Hepatocyte (in vitro differentiated cells): ENCODE measurements around the gene TMEM117.

Experiments
- EZH2 ChIP-seq: fragments of 200-600 bp; sonication (generic); IDR thresholded peaks from 2 replicates; pipeline ENCODE4 v1.6.1; 2016; ENCODE audit warnings: antibody characterized with exemption, mild to moderate bottlenecking, borderline replicate concordance
- TF ChIP-seq, protein P1 (sequence below): fragments of 200-600 bp; sonication (generic); IDR thresholded peaks from 2 replicates; pipeline ENCODE4 v1.5.1; 2016; ENCODE audit warnings: antibody characterized with exemption, mild to moderate bottlenecking; ENCODE audit not compliant: poor library complexity

DNA sequence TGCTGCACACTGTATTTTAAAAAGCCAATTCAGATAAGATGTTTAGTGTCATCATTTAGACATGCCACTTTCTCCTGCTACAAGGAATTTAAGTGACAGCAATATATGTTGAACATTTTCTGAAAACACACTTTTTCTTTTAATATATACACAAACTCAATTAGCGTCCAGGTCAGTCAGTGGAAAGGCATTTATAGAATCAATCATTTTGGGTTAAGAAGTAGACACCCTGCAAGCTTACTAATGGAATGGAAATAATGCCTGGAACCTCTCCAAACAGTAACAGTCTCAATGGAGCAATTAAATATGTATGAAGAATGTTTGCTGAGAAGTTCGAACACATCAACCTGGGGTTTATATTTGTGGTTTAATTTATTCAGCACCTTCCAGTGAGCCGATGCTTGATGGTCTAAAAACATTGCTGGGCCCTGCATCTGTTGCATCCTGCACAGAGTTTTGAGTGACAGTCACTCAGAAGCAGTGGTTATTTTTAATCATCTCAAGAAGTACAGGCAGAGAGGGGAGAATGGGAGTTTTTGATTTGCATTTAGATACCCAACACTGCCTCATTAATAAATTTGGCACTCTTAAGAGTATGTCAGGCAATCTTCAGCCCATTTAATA is 410.7 kb downstream of the TMEM117 start:
- TF ChIP-seq, protein P1, sequence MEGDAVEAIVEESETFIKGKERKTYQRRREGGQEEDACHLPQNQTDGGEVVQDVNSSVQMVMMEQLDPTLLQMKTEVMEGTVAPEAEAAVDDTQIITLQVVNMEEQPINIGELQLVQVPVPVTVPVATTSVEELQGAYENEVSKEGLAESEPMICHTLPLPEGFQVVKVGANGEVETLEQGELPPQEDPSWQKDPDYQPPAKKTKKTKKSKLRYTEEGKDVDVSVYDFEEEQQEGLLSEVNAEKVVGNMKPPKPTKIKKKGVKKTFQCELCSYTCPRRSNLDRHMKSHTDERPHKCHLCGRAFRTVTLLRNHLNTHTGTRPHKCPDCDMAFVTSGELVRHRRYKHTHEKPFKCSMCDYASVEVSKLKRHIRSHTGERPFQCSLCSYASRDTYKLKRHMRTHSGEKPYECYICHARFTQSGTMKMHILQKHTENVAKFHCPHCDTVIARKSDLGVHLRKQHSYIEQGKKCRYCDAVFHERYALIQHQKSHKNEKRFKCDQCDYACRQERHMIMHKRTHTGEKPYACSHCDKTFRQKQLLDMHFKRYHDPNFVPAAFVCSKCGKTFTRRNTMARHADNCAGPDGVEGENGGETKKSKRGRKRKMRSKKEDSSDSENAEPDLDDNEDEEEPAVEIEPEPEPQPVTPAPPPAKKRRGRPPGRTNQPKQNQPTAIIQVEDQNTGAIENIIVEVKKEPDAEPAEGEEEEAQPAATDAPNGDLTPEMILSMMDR, result no peak
- no peak for TF ChIP-seq EZH2
